K562 (cell line): ENCODE data around the gene LATS1. TPM values are rescaled to one million over a fixed set of nuclear protein-coding genes. Genes with fewer than 3 reads are reported as not detected.

Source experiments
- CBX1 ChIP-seq: sonication (generic); IDR thresholded peaks from 2 replicates; pipeline ENCODE4 v1.6.1; 2016; ENCODE audit warnings: antibody characterized with exemption, low read depth, mild to moderate bottlenecking
- CREB1 ChIP-seq, 2 experiments: sonication (generic) in 1 of 2; formaldehyde crosslinking in 1 of 2; IDR thresholded peaks; 2 replicates each; pipeline versions ENCODE4 v1.6.1 to v1.8.0; 2012 to 2022; ENCODE audit warnings: inconsistent platforms in 1 of 2, mild to moderate bottlenecking in 1 of 2, missing genetic modification reagents in 1 of 2, moderate library complexity in 1 of 2
- E2F5 ChIP-seq: sonication (generic); formaldehyde crosslinking; IDR thresholded peaks from 2 replicates; pipeline ENCODE4 v1.8.0; 2022; ENCODE audit warnings: mild to moderate bottlenecking, missing genetic modification reagents
- ELF1 ChIP-seq: fragments of 200-800 bp; sonication (Bioruptor generic); IDR thresholded peaks from 2 replicates; pipeline ENCODE4 v1.6.1; 2016; ENCODE audit warnings: missing genetic modification characterization, missing compliant biosample characterization
- FUS ChIP-seq: fragments of 200-400 bp; formaldehyde crosslinking; optimal IDR thresholded peaks from 2 replicates; pipeline ENCODE3; 2017; ENCODE audit warnings: low read depth, low read length
- NCOA2 ChIP-seq, 2 experiments: fragments of 450-650 bp; IDR thresholded peaks; 2 replicates each; pipeline ENCODE4 v1.6.1; 2018; ENCODE audit warnings: mild to moderate bottlenecking in 2 of 2, moderate library complexity in 1 of 2; ENCODE audit not compliant: partially characterized antibody in 2 of 2
- NKRF ChIP-seq: fragments of 450-650 bp; IDR thresholded peaks from 2 replicates; pipeline ENCODE4 v1.6.1; 2016; ENCODE audit warnings: borderline replicate concordance
- RAD51 ChIP-seq: fragments of 450-650 bp; IDR thresholded peaks from 2 replicates; pipeline ENCODE4 v1.7.1; 2016; ENCODE audit warnings: low read depth, mild to moderate bottlenecking, borderline replicate concordance
- RBM39 ChIP-seq: fragments of 200-400 bp; formaldehyde crosslinking; optimal IDR thresholded peaks from 2 replicates; pipeline ENCODE3; 2018; ENCODE audit warnings: low read depth, low read length
- SMARCC2 ChIP-seq: fragments of 450-650 bp; IDR thresholded peaks from 2 replicates; pipeline ENCODE4 v1.6.1; 2017; ENCODE audit warnings: antibody characterized with exemption, moderate library complexity, mild to moderate bottlenecking, low read depth
- ZNF507 ChIP-seq: conservative IDR thresholded peaks from 2 replicates; pipeline ENCODE4 v1.6.1; 2017; ENCODE audit warnings: missing genetic modification characterization, missing compliant biosample characterization
- ZNF609 ChIP-seq: sonication (generic); formaldehyde crosslinking; IDR thresholded peaks from 2 replicates; pipeline ENCODE4 v1.8.1; 2023; ENCODE audit warnings: missing genetic modification reagents, mild to moderate bottlenecking, borderline replicate concordance
- polyA plus RNA-seq, 8 experiments: library from polyadenylated mRNA; depleted of rRNA in 4 of 8; stranded (reverse) in 5 of 8; unstranded in 3 of 8; fragments of >200 nt; fragmentation: Nextera tagmentation in 2 of 8; fragmentation: Illumina TruSeq in 1 of 8; extraction: Ambion mirVana in 2 of 8; extraction: Trizol in 1 of 8; gene quantifications; 2 replicates each; pipeline versions ENCODE4 v1.2.1 to v1.2.3, GENCODE V29; 2011 to 2014; ENCODE audit warnings: inconsistent platforms in 1 of 8, missing spikeins in 1 of 8
- total RNA-seq, 7 experiments: library from RNA; depleted of rRNA in 6 of 7; stranded (reverse); fragments of >200 nt in 6 of 7; fragmentation: Illumina TruSeq in 2 of 7; extraction: Trizol in 2 of 7; gene quantifications; 2 replicates each; pipeline versions ENCODE4 v1.2.1 to v1.2.3, GENCODE V29; 2011 to 2021; ENCODE audit warnings: low replicate concordance in 1 of 7
- TF ChIP-seq, protein P1 (sequence below): sonication (generic); formaldehyde crosslinking; IDR thresholded peaks from 2 replicates; pipeline ENCODE4 v1.5.0; 2020; ENCODE audit warnings: missing genetic modification reagents
- TF ChIP-seq, protein P2 (sequence below): fragments of 150-350 bp; conservative IDR thresholded peaks from 2 replicates; pipeline ENCODE4 v1.6.1; 2014; ENCODE audit warnings: low read length

LATS1 gene
- total and polyA plus RNA-seq, 9 of the 15 experiments (the other 6 are each of a cell fraction or from before 2014, with no cell fraction given): 5.0 to 36.3 (median 18.4) TPM

GRCh38 chr6:149717588-149718458, at the start of gene LATS1 (continued):
- TF ChIP-seq NCOA2 (IDR thresholded peaks at IDR 0.05; ENCODE audit: partially characterized antibody in 2 of 2) (no peak), ZNF609 (CRISPR knock-in tag) (0 out of 2 replicates have a peak, but pooled peaks have one; percentile 78), FUS (peak; percentile 58), CBX1 (peak; percentile 86), ELF1 (peak; percentile 73), RAD51 (0 out of 2 replicates have a peak, but pooled peaks have one; percentile 6), CREB1 (IDR thresholded peaks at IDR 0.05) (no peak; the same call in 1 of the 2 replicates), CREB1 (CRISPR knock-in tag; IDR thresholded peaks at IDR 0.05) (peak; percentile 60; the same call in 1 of the 2 replicates), RBM39 (no peak), SMARCC2 (peak; percentile 49; the same call in 1 of the 2 replicates), E2F5 (CRISPR knock-in tag) (peak; percentile 74; the same call in 1 of the 2 replicates), ZNF507 (tag) (no peak), NKRF (peak; percentile 56)
- TF ChIP-seq, protein P1, sequence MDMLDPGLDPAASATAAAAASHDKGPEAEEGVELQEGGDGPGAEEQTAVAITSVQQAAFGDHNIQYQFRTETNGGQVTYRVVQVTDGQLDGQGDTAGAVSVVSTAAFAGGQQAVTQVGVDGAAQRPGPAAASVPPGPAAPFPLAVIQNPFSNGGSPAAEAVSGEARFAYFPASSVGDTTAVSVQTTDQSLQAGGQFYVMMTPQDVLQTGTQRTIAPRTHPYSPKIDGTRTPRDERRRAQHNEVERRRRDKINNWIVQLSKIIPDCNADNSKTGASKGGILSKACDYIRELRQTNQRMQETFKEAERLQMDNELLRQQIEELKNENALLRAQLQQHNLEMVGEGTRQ (CRISPR knock-in tag): peak; percentile 29; the same call in 1 of the 2 replicates
- TF ChIP-seq, protein P2, sequence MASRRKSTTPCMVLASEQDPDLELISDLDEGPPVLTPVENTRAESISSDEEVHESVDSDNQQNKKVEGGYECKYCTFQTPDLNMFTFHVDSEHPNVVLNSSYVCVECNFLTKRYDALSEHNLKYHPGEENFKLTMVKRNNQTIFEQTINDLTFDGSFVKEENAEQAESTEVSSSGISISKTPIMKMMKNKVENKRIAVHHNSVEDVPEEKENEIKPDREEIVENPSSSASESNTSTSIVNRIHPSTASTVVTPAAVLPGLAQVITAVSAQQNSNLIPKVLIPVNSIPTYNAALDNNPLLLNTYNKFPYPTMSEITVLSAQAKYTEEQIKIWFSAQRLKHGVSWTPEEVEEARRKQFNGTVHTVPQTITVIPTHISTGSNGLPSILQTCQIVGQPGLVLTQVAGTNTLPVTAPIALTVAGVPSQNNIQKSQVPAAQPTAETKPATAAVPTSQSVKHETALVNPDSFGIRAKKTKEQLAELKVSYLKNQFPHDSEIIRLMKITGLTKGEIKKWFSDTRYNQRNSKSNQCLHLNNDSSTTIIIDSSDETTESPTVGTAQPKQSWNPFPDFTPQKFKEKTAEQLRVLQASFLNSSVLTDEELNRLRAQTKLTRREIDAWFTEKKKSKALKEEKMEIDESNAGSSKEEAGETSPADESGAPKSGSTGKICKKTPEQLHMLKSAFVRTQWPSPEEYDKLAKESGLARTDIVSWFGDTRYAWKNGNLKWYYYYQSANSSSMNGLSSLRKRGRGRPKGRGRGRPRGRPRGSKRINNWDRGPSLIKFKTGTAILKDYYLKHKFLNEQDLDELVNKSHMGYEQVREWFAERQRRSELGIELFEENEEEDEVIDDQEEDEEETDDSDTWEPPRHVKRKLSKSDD: no peak
